ENCODE data around the gene IGFL2.

- TF ChIP-seq EZH2 (IDR thresholded peaks at IDR 0.05; ENCODE audit: insufficient read depth, poor library complexity, severe bottlenecking) (no peak), EZH2phosphoT487 (IDR thresholded peaks at IDR 0.05; ENCODE audit: insufficient read depth, low read depth) (no peak)
Measured at GRCh38 chr19:46206176-46206575, 58.1 kb downstream of the IGFL2 start.
